Measurements from ENCODE around the gene RSU1.

RSU1 gene

GRCh38 chr10:16592378-16592777 lies 224.8 kb downstream of the RSU1 start:
- no peak for DNase-seq

GRCh38 chr10:16586358-16587138 lies 230.7 kb downstream of the RSU1 start:
- DNase-seq, result no peak

DNA sequence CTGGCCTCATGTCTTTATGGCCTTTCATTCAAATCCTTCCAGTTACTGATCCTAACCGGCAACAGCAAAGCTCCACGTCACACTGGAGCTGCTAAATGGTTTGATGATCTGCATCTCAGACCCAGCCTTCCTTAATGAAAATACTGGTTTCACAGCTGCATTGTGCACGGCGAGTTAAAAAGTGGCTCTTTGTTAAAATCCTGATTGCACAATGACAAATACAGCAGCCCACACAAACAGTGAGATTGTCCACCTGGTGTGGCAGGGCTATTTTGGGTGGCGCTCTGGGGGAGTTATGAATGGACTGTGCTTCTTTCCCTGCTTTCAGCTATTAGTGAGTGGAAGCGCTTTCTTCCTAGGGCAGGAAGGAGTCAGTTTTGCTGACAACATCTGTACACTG lies 232.1 kb downstream of the RSU1 start:
- DNase-seq, result no peak

- no peak for DNase-seq
Observed at GRCh38 chr10:16583382-16583781, 233.8 kb downstream of the RSU1 start.

DNA sequence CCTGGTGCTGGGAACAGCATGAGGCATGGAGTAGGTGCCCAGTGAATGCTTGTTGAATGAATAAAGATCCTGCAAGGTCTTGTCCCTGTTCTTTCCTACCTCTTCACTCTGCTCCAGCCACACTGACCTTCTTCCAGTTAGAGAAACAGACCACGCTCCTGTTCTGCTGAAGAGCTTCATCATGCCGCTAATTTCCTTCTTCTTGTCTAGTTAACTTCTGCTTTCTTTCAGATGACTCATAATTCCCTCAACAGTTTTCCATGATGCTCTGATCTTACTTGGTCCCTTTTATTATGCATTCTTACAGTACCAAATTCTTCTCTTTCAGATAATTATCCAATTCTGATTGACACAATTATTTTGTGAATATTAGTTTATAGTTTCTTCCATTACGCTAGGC lies 236.0 kb downstream of the RSU1 start:
- peak; percentile 2 to 10 for DNase-seq

GRCh38 chr10:16570731-16571130 lies 246.5 kb downstream of the RSU1 start:
- DNase-seq, result no peak

DNA sequence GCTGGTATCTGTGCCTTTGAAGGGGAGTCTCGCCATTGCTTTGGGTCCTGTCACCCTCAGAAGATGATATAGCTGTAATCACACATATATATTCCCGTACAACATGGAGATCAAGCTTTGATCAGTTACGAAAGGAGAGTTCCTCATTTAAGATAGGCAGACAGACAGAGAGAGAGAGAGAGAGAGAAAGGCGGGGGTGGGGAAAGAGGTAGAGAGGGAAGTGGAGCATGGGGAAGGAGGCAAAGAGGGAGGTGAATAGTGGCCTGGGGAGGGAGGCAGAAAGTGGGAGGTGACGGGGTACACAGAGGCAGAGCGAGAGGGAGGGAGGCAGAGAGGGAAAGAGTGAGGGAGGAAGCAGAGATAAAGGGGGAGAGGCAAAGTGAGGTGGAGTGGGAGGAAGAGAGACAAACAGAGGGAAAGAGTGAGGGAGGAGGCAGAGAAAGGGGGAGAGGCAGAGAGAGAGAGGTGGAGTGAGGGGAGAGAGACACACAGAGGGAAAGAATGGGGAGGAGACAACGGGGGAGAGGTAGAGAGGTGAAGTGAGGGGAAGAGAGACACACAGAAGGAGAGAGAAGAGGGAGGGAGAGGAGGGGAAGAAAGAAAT lies 250.9 kb downstream of the RSU1 start:
- DNase-seq, result no peak

GRCh38 chr10:16565604-16566003 lies 251.6 kb downstream of the RSU1 start:
- no peak for DNase-seq

DNA sequence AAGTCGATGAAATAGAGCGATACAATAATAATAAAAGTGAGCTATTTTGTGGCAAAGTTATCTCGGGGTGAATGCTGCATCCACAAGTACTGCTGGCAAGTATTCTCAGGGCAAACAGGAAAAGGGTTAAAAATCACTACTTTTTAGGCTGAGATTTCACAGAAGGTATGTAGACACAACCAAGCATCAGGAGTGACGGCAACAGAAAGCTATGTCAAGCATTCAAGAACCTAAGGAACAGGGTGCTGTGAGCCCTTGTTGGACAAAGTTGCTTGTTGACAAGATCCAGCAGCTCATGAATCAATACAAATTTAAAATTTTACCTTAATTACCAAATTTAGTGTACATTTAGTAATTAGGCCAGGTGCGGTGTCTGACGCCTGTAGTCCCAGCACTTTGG lies 254.3 kb downstream of the RSU1 start:
- DNase-seq, result no peak

- no peak for DNase-seq
Observed at GRCh38 chr10:16559236-16559773, 257.9 kb downstream of the RSU1 start.

DNA sequence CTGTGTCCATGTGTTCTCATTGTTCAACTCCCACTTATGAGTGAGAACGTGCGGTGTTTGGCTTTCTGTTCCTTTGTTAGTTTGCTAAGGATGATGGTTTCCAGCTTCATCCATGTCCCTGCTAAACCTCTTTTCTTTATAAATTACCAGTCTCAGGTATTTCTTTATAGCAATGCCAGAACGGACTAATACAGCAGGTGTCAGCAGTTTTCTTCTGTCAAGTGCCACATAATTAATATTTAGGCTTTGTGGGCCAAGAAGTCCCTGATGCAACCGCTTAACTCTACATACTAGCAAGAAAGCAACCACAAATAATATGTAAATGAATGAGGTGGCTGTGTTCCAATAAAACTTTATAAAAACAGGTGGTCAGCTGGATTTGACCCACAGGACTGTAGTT lies 269.3 kb downstream of the RSU1 start:
- DNase-seq, result no peak

DNA sequence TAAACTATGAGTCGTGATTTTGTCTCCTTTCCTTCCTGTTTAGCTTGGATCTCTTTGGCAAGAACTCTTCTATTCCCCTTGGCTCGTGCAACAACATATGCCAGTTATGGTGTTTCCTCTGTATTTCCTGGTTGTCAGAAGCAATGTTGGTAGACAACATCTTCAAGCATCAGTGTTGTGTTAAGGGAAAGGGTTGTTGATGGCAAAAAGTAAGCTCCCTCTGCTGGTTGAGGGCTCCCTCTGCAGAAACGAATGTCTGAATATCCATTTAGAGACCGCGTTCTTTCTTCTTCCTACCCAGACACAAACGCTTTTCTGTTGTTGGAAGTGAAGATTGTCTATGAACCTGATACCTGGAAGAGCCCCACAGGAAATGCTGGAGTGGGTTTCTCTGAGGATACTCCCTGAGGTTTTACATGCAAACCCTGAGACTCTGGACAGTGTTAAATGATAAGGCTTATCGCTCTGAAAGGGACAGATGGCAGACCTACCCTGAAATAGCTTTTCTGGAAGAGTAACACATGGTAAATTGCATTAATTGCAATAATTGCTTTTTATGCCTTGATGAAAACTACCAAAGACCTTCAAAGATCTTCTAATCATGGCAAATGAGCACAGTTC lies 272.0 kb downstream of the RSU1 start:
- peak; percentile 5 to 32 for DNase-seq

- no peak for DNase-seq
Observed at GRCh38 chr10:16544591-16544990, 272.6 kb downstream of the RSU1 start.

DNA sequence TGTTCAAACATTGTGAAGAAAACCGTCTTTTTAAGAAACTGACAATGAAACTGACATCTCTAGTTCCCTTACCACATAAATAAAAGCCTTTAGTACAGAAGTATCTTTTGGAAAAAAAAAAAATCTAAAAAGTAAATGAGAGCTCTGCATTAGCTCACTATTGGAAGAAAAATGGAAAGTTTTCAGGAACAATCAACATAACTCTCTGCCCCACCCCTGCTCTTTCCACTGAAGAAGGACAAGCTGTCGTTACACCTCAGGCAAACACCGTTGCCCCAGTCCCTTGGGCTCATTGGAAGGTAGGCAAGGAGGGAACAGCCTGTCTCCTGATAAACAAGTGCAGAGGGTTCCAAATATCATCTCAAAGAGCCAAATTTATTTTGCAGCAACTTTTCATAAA lies 273.1 kb downstream of the RSU1 start:
- no peak for DNase-seq
